SK-N-SH treated with all-trans-retinoic acid at 6 μM for 48 hours (cell line): ENCODE data around the gene FAN1.

Source experiments
- ATAC-seq: fragments of 200-7000 bp; cut with Tn5 transposase; 3 replicates; pipeline ENCODE4 v1.9.1; 2020; ENCODE audit warnings: mild to moderate bottlenecking, moderate library complexity
- ARNTL ChIP-seq: fragments of 450-650 bp; formaldehyde crosslinking; IDR thresholded peaks from 2 replicates; pipeline ENCODE4 v1.5.0; 2020; ENCODE audit warnings: low read depth, mild to moderate bottlenecking, moderate library complexity, borderline replicate concordance
- BACH2 ChIP-seq: fragments of 250-450 bp; sonication (Bioruptor Pico); IDR thresholded peaks from 2 replicates; pipeline ENCODE4 v1.9.0; 2021; ENCODE audit warnings: mild to moderate bottlenecking, borderline replicate concordance
- CREB5 ChIP-seq: fragments of 250-450 bp; sonication (Bioruptor Pico); IDR thresholded peaks from 2 replicates; pipeline ENCODE4 v1.5.1; 2020; ENCODE audit warnings: low read depth, mild to moderate bottlenecking, moderate library complexity
- CSDC2 ChIP-seq: fragments of 250-450 bp; sonication (Bioruptor Pico); IDR thresholded peaks from 2 replicates; pipeline ENCODE4 v1.5.0; 2020; ENCODE audit warnings: mild to moderate bottlenecking, moderate library complexity
- CSRNP3 ChIP-seq: fragments of 250-450 bp; sonication (Bioruptor Pico); IDR thresholded peaks from 2 replicates; pipeline ENCODE4 v1.5.1; 2021; ENCODE audit warnings: mild to moderate bottlenecking, moderate library complexity
- ESRRG ChIP-seq: fragments of 250-450 bp; sonication (Bioruptor Pico); IDR thresholded peaks from 2 replicates; pipeline ENCODE4 v1.6.1; 2021; ENCODE audit warnings: mild to moderate bottlenecking
- GLIS3 ChIP-seq: fragments of 250-450 bp; sonication (Bioruptor Pico); IDR thresholded peaks from 2 replicates; pipeline ENCODE4 v1.5.0; 2020; ENCODE audit warnings: mild to moderate bottlenecking, moderate library complexity
- OSR1 ChIP-seq: fragments of 250-450 bp; sonication (Bioruptor Pico); IDR thresholded peaks from 2 replicates; pipeline ENCODE4 v1.8.0; 2022; ENCODE audit warnings: moderate library complexity, mild to moderate bottlenecking, inconsistent platforms
- PATZ1 ChIP-seq: fragments of 250-450 bp; sonication (Bioruptor Pico); IDR thresholded peaks from 2 replicates; pipeline ENCODE4 v1.8.0; 2020; ENCODE audit warnings: mild to moderate bottlenecking, moderate library complexity, borderline replicate concordance
- POU6F1 ChIP-seq: fragments of 250-450 bp; sonication (Bioruptor Pico); IDR thresholded peaks from 2 replicates; pipeline ENCODE4 v1.8.0; 2021; ENCODE audit warnings: low read depth, mild to moderate bottlenecking, moderate library complexity, borderline replicate concordance
- PPARA ChIP-seq: fragments of 250-450 bp; sonication (Bioruptor Pico); IDR thresholded peaks from 2 replicates; pipeline ENCODE4 v1.5.0; 2020; ENCODE audit warnings: mild to moderate bottlenecking, borderline replicate concordance
- RARB ChIP-seq: fragments of 250-450 bp; sonication (Bioruptor Pico); IDR thresholded peaks from 2 replicates; pipeline ENCODE4 v1.8.0; 2021; ENCODE audit warnings: mild to moderate bottlenecking, moderate library complexity
- SNAI2 ChIP-seq: fragments of 250-450 bp; sonication (Bioruptor Pico); IDR thresholded peaks from 2 replicates; pipeline ENCODE4 v1.5.0; 2020; ENCODE audit warnings: mild to moderate bottlenecking, moderate library complexity
- TCF4 ChIP-seq: fragments of 250-450 bp; sonication (Bioruptor Pico); IDR thresholded peaks from 2 replicates; pipeline ENCODE4 v1.8.0; 2021; ENCODE audit warnings: mild to moderate bottlenecking, moderate library complexity, borderline replicate concordance
- TOX ChIP-seq: fragments of 250-450 bp; sonication (Bioruptor Pico); IDR thresholded peaks from 2 replicates; pipeline ENCODE4 v1.8.0; 2021; ENCODE audit warnings: mild to moderate bottlenecking, moderate library complexity, borderline replicate concordance
- TSHZ2 ChIP-seq: fragments of 250-450 bp; sonication (Bioruptor Pico); IDR thresholded peaks from 2 replicates; pipeline ENCODE4 v1.5.0; 2020; ENCODE audit warnings: mild to moderate bottlenecking, moderate library complexity
- ZC3H10 ChIP-seq: fragments of 250-450 bp; sonication (Bioruptor Pico); IDR thresholded peaks from 2 replicates; pipeline ENCODE4 v1.5.1; 2021; ENCODE audit warnings: mild to moderate bottlenecking, moderate library complexity
- ZFP3 ChIP-seq: fragments of 250-450 bp; sonication (Bioruptor Pico); IDR thresholded peaks from 2 replicates; pipeline ENCODE4 v1.5.0; 2020; ENCODE audit warnings: mild to moderate bottlenecking, moderate library complexity
- ZFP30 ChIP-seq: fragments of 450-650 bp; formaldehyde crosslinking; IDR thresholded peaks from 2 replicates; pipeline ENCODE4 v1.5.0; 2022; ENCODE audit warnings: mild to moderate bottlenecking, moderate library complexity
- ZNF565 ChIP-seq: fragments of 450-650 bp; formaldehyde crosslinking; conservative IDR thresholded peaks from 2 replicates; pipeline ENCODE4 v1.5.0; 2020; ENCODE audit warnings: low read depth, mild to moderate bottlenecking, moderate library complexity
- ZNF70 ChIP-seq: fragments of 450-650 bp; formaldehyde crosslinking; IDR thresholded peaks from 2 replicates; pipeline ENCODE4 v1.5.0; 2020; ENCODE audit warnings: mild to moderate bottlenecking, moderate library complexity
- ZNF8 ChIP-seq: fragments of 450-650 bp; formaldehyde crosslinking; IDR thresholded peaks from 2 replicates; pipeline ENCODE4 v1.5.0; 2020; ENCODE audit warnings: mild to moderate bottlenecking, moderate library complexity

Gene FAN1

GRCh38 chr15:30865257-30865656 is 38.5 kb upstream of the FAN1 start:
- ATAC-seq, result no peak

GRCh38 chr15:30870681-30871080 is 33.0 kb upstream of the FAN1 start:
- ATAC-seq, result no peak
- TF ChIP-seq ZNF70 (CRISPR knock-in tag), result no peak
- no peak for TF ChIP-seq CSDC2 (CRISPR knock-in tag)
- TF ChIP-seq ZC3H10 (CRISPR knock-in tag), result no peak
- no peak for TF ChIP-seq POU6F1 (CRISPR knock-in tag)
- TF ChIP-seq PATZ1 (CRISPR knock-in tag), result no peak
- TF ChIP-seq TCF4, result no peak
- no peak for TF ChIP-seq CREB5 (CRISPR knock-in tag)
- no peak for TF ChIP-seq SNAI2 (CRISPR knock-in tag)
- no peak for TF ChIP-seq RARB
- TF ChIP-seq ZNF565, result no peak
- TF ChIP-seq ARNTL (CRISPR knock-in tag), result no peak
- TF ChIP-seq ZNF8 (CRISPR knock-in tag), result no peak
- TF ChIP-seq CSRNP3 (CRISPR knock-in tag), result no peak
- no peak for TF ChIP-seq TSHZ2 (CRISPR knock-in tag)
- no peak for TF ChIP-seq TOX (CRISPR knock-in tag)
- TF ChIP-seq GLIS3 (CRISPR knock-in tag), result no peak
- no peak for TF ChIP-seq ZFP30
- TF ChIP-seq PPARA (CRISPR knock-in tag), result no peak
- TF ChIP-seq BACH2 (CRISPR knock-in tag), result no peak
- no peak for TF ChIP-seq ESRRG (CRISPR knock-in tag)

More at GRCh38 chr15:30865257-30865656, 38.5 kb upstream of the FAN1 start:
- TF ChIP-seq GLIS3 (CRISPR knock-in tag) (no peak), ESRRG (CRISPR knock-in tag) (no peak)

- ATAC-seq, result no peak
- no peak for TF ChIP-seq ESRRG (CRISPR knock-in tag)
- TF ChIP-seq ZFP30, result no peak
- TF ChIP-seq ZNF8 (CRISPR knock-in tag), result no peak
- TF ChIP-seq ZFP3 (CRISPR knock-in tag), result no peak
- no peak for TF ChIP-seq ARNTL (CRISPR knock-in tag)
- TF ChIP-seq PPARA (CRISPR knock-in tag), result no peak
- TF ChIP-seq TSHZ2 (CRISPR knock-in tag), result no peak
- TF ChIP-seq TOX (CRISPR knock-in tag), result no peak
- no peak for TF ChIP-seq POU6F1 (CRISPR knock-in tag)
- TF ChIP-seq RARB, result no peak
- no peak for TF ChIP-seq CSRNP3 (CRISPR knock-in tag)
- TF ChIP-seq TCF4, result no peak
- TF ChIP-seq ZNF565, result no peak
- no peak for TF ChIP-seq OSR1 (CRISPR knock-in tag)
Measured at GRCh38 chr15:30872341-30872748, 31.4 kb upstream of the FAN1 start.
